ENCODE data around the gene CNTN1. TPM values are rescaled to one million over a fixed set of nuclear protein-coding genes. Genes with fewer than 3 reads are reported as not detected.

Gene CNTN1
- total RNA-seq, 4 donors from 2014 or later, result 0.40 to 3.9 (median 0.68) TPM

GRCh38 chr12:41018010-41018409 is 325.8 kb downstream of the CNTN1 start:
- no peak for DNase-seq
- H3K27me3 ChIP-seq, result no peaks in the 10 kb centered on the region
- H3K4me1 ChIP-seq, result no peaks in the 10 kb centered on the region
- TF ChIP-seq POLR2A (IDR thresholded peaks at IDR 0.05) (no peak), CTCF (IDR thresholded peaks at IDR 0.05) (no peak)
- no peak overlapping the region for H3K27ac ChIP-seq
- no peak overlapping the region for H3K4me3 ChIP-seq
- H3K36me3 ChIP-seq, result no peaks in the 10 kb centered on the region
- H3K9me3 ChIP-seq, result no peaks in the 10 kb centered on the region

DNA sequence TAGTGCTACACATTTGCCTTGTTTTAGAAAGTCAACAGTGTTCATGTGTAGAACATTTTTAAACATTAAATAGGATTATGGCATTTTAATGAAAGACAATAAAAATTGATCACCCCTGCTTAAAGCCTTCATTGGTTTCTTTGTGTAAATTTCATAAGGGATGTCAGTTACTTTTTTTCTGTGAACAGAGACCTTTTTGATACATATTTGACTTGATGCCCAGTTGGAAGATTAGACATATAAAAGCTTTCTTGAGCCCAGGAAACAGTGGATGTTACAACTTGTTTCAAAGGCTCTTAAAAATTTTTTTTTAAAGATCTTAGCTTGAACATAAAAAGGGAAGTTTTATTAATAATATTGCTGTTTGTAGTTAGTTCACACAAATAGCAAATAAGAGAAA is 327.2 kb downstream of the CNTN1 start:
- Histone ChIP-seq H3K4me3 (no peak overlapping the region), H3K4me1 (no peaks in the 10 kb centered on the region), H3K27ac (no peak overlapping the region), H3K27me3 (no peaks in the 10 kb centered on the region), H3K36me3 (no peaks in the 10 kb centered on the region), H3K9me3 (no peaks in the 10 kb centered on the region)
- TF ChIP-seq CTCF (IDR thresholded peaks at IDR 0.05), result no peak
- TF ChIP-seq POLR2A (IDR thresholded peaks at IDR 0.05), result no peak
- DNase-seq, result no peak

DNA sequence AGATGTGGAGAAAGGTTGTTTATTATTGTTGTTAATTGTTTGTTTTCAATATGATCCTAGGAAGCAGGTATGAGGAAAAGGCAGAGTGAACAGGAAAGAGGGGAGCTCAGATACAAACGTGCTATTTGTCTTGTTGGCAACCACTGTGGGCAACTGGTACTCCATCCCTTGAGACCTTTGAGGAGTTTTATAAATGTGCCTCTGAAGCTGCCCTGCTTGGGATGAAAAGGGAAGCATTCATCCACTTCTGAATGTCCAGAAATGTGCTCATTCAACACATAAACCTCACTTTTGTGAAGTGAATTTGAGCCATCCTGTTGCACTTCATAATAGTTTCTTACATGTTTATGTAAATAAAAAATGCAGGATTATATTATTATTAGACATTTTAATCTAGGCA is 331.6 kb downstream of the CNTN1 start:
- Histone ChIP-seq H3K36me3 (no peaks in the 10 kb centered on the region), H3K4me3 (no peak overlapping the region), H3K27ac (no peak overlapping the region), H3K9me3 (no peaks in the 10 kb centered on the region), H3K27me3 (no peaks in the 10 kb centered on the region), H3K4me1 (no peaks in the 10 kb centered on the region)
- DNase-seq, result no peak
- no peak for TF ChIP-seq CTCF (IDR thresholded peaks at IDR 0.05)

DNA sequence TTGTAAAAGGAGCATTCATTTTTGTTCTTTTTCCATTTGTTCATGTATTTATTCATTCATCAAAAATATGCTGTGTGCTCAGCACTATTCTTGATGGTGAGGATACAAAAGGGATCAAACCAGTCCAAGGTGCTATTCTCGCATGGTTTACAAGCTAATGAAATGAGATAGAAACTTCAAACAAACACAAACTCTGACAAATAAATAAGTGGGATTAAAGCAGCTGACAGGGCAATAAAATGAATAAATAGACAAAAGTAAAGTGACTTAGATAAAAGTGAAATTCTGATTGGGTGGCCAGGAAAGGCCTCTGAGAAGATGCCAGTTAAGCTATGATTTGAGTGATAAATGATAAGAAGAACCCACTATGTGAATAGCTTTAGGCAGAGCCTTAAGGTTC is 333.9 kb downstream of the CNTN1 start:
- H3K4me1 ChIP-seq, result no peaks in the 10 kb centered on the region
- no peaks in the 10 kb centered on the region for H3K9me3 ChIP-seq
- DNase-seq, result no peak
- H3K27ac ChIP-seq, result no peak overlapping the region
- no peaks in the 10 kb centered on the region for H3K36me3 ChIP-seq
- no peaks in the 10 kb centered on the region for H3K27me3 ChIP-seq
- H3K4me3 ChIP-seq, result no peak overlapping the region
- TF ChIP-seq POLR2A (IDR thresholded peaks at IDR 0.05), result no peak
- TF ChIP-seq CTCF (IDR thresholded peaks at IDR 0.05), result no peak

- Histone ChIP-seq H3K9me3 (no peaks in the 10 kb centered on the region), H3K27ac (no peak overlapping the region), H3K4me3 (no peak overlapping the region), H3K4me1 (no peaks in the 10 kb centered on the region), H3K36me3 (no peaks in the 10 kb centered on the region), H3K27me3 (no peaks in the 10 kb centered on the region)
- DNase-seq, result no peak
- TF ChIP-seq CTCF (IDR thresholded peaks at IDR 0.05), result no peak
- no peak for TF ChIP-seq POLR2A (IDR thresholded peaks at IDR 0.05)
Observed at GRCh38 chr12:41032386-41032785, 340.1 kb downstream of the CNTN1 start.

DNA sequence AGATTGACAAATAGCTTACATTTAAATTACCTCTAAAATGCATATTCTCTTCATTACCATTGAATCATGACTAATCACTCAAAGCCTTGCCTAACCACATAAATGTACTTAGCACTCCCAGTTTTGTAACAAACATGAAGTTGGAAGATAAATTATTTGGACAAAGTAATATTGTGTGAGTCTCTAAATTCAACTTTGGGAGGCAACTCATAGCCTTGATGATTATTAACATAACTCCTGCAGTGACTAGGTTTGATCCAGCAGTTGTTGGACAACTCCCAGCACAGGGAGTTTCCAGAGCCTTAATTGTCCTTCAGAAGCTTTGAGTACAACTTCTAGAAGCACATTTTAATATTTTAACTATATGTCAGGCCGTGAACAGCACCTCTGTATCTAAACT is 342.4 kb downstream of the CNTN1 start:
- H3K4me3 ChIP-seq, result no peak overlapping the region
- H3K9me3 ChIP-seq, result no peaks in the 10 kb centered on the region
- TF ChIP-seq CTCF (IDR thresholded peaks at IDR 0.05) (no peak), POLR2A (IDR thresholded peaks at IDR 0.05) (no peak)
- no peak for DNase-seq
- H3K27me3 ChIP-seq, result no peaks in the 10 kb centered on the region
- no peaks in the 10 kb centered on the region for H3K36me3 ChIP-seq
- no peaks in the 10 kb centered on the region for H3K4me1 ChIP-seq
- no peak overlapping the region for H3K27ac ChIP-seq

Data from Peyer's patch (tissue), 4 donors.